Astrocyte (in vitro differentiated cells and primary cell): ENCODE results near the gene SRC. TPM values are rescaled to one million over a fixed set of nuclear protein-coding genes. Genes with fewer than 3 reads are reported as not detected.

ENCODE experiments used
- DNase-seq: peaks from one replicate; pipeline ENCODE4 v3.0.0-alpha.2; 2010; ENCODE audit warnings: low read depth
- FAIRE-seq: peaks from 2 replicates; lab custom pipeline; 2011; peaks lifted over from hg19 to GRCh38; lab: Jason Lieb, UNC
- H2AFZ ChIP-seq: 2 replicates; pipeline ENCODE4 v1.6.0; 2012; ENCODE audit warnings: low read depth, low read length, inconsistent platforms
- H3K27ac ChIP-seq: 2 replicates; pipeline ENCODE4 v1.5.1; 2011; ENCODE audit warnings: low read depth, low read length, inconsistent platforms
- H3K27me3 ChIP-seq: 2 replicates; pipeline ENCODE4 v1.6.0; 2011; ENCODE audit warnings: low read length, inconsistent platforms; ENCODE audit not compliant: insufficient read depth
- H3K36me3 ChIP-seq: 2 replicates; pipeline ENCODE4 v1.5.1; 2011; ENCODE audit warnings: low read length, inconsistent platforms; ENCODE audit not compliant: insufficient read depth
- H3K4me1 ChIP-seq: 2 replicates; pipeline ENCODE4 v1.5.1; 2011; ENCODE audit warnings: low read length, inconsistent platforms; ENCODE audit not compliant: insufficient read depth
- H3K4me2 ChIP-seq: 2 replicates; pipeline ENCODE4 v1.6.0; 2012; ENCODE audit warnings: low read length, inconsistent platforms
- H3K4me3 ChIP-seq: 2 replicates; pipeline ENCODE4 v1.5.1; 2011; ENCODE audit warnings: low read depth, mild to moderate bottlenecking, low read length, inconsistent platforms; ENCODE audit not compliant: insufficient read depth
- H3K79me2 ChIP-seq: 2 replicates; pipeline ENCODE4 v1.6.0; 2012; ENCODE audit warnings: mild to moderate bottlenecking, low read length, inconsistent platforms; ENCODE audit not compliant: insufficient read depth
- H3K9ac ChIP-seq: 2 replicates; pipeline ENCODE4 v1.6.0; 2012; ENCODE audit warnings: mild to moderate bottlenecking, low read length, inconsistent platforms
- H3K9me3 ChIP-seq: 2 replicates; pipeline ENCODE4 v1.5.1; 2012; ENCODE audit warnings: low read depth, mild to moderate bottlenecking, low read length, inconsistent platforms; ENCODE audit not compliant: insufficient read depth
- H4K20me1 ChIP-seq: 2 replicates; pipeline ENCODE4 v1.6.0; 2012; ENCODE audit warnings: low read length, inconsistent platforms; ENCODE audit not compliant: insufficient read depth
- H3K27ac Mint-ChIP-seq: one replicate; pipeline ENCODE4 v1.8.0; 2021; ENCODE audit warnings: mild to moderate bottlenecking, mixed read lengths; ENCODE audit not compliant: unreplicated experiment
- H3K27me3 Mint-ChIP-seq: one replicate; pipeline ENCODE4 v1.8.0; 2021; ENCODE audit warnings: low read depth, mixed read lengths; ENCODE audit not compliant: unreplicated experiment
- H3K36me3 Mint-ChIP-seq: one replicate; pipeline ENCODE4 v1.8.0; 2021; ENCODE audit warnings: low read depth, mixed read lengths; ENCODE audit not compliant: unreplicated experiment
- H3K4me1 Mint-ChIP-seq: one replicate; pipeline ENCODE4 v1.8.0; 2021; ENCODE audit warnings: low read depth, mixed read lengths; ENCODE audit not compliant: unreplicated experiment
- H3K4me3 Mint-ChIP-seq: one replicate; pipeline ENCODE4 v1.8.0; 2021; ENCODE audit warnings: mild to moderate bottlenecking, moderate library complexity, mixed read lengths; ENCODE audit not compliant: unreplicated experiment
- H3K9me3 Mint-ChIP-seq: one replicate; pipeline ENCODE4 v1.8.0; 2021; ENCODE audit warnings: mild to moderate bottlenecking, mixed read lengths; ENCODE audit not compliant: unreplicated experiment
- CTCF ChIP-seq: IDR thresholded peaks from 2 replicates; pipeline ENCODE4 v1.5.1; 2011; ENCODE audit warnings: low read depth, mild to moderate bottlenecking, inconsistent platforms, low read length, moderate library complexity; ENCODE audit not compliant: insufficient read depth
- EZH2 ChIP-seq: IDR thresholded peaks from 2 replicates; pipeline ENCODE4 v1.6.1; 2012; ENCODE audit warnings: mild to moderate bottlenecking, low read length, inconsistent platforms; ENCODE audit not compliant: insufficient read depth
- total RNA-seq: library from RNA; stranded (reverse); gene quantifications from 2 replicates; pipeline ENCODE4 v1.2.1, GENCODE V29; 2021

SRC gene
- total RNA-seq, 1 donor from 2014 or later = 33.4 TPM

GRCh38 chr20:37381621-37382471 is 35.9 kb downstream of the SRC start:
- TF ChIP-seq EZH2 (no peak), CTCF (no peak)
- FAIRE-seq (no peak), DNase-seq (no peak)
- Histone ChIP-seq H3K27me3 (no peaks in the 10 kb centered on the region), H3K27ac (no peak overlapping the region), H3K9ac (no peak overlapping the region), H2AFZ (no peak overlapping the region), H4K20me1 (no peaks in the 10 kb centered on the region), H3K4me2 (no peak overlapping the region), H3K4me1 (peaks cover 27% of the 10 kb centered on the region), H3K4me3 (no peak overlapping the region), H3K9me3 (no peaks in the 10 kb centered on the region), H3K79me2 (peaks cover 6% of the 10 kb centered on the region), H3K36me3 (no peaks in the 10 kb centered on the region)
- H3K27me3 Mint-ChIP-seq = no peaks in the 10 kb centered on the region
- no peak overlapping the region for H3K27ac Mint-ChIP-seq
- peaks cover 12% of the 10 kb centered on the region for H3K36me3 Mint-ChIP-seq
- no peak overlapping the region for H3K4me3 Mint-ChIP-seq
- peaks cover 12% of the 10 kb centered on the region for H3K4me1 Mint-ChIP-seq
- no peaks in the 10 kb centered on the region for H3K9me3 Mint-ChIP-seq

- no peaks in the 10 kb centered on the region for H3K27me3 ChIP-seq
- no peak overlapping the region for H3K9ac ChIP-seq
- peaks cover 27% of the 10 kb centered on the region for H3K4me1 ChIP-seq
- no peaks in the 10 kb centered on the region for H4K20me1 ChIP-seq
- Mint-ChIP-seq H3K9me3 (no peaks in the 10 kb centered on the region), H3K27me3 (no peaks in the 10 kb centered on the region), H3K36me3 (peaks cover 16% of the 10 kb centered on the region), H3K27ac (no peak overlapping the region), H3K4me3 (no peak overlapping the region), H3K4me1 (peaks cover 12% of the 10 kb centered on the region)
- H2AFZ ChIP-seq = no peak overlapping the region
- FAIRE-seq (no peak), DNase-seq (no peak)
- no peaks in the 10 kb centered on the region for H3K9me3 ChIP-seq
- H3K36me3 ChIP-seq = no peaks in the 10 kb centered on the region
- H3K27ac ChIP-seq = no peak overlapping the region
- H3K79me2 ChIP-seq = peaks cover 6% of the 10 kb centered on the region
- no peak overlapping the region for H3K4me3 ChIP-seq
- no peak overlapping the region for H3K4me2 ChIP-seq
- TF ChIP-seq CTCF = no peak
- TF ChIP-seq EZH2 = no peak
These were observed 36.7 kb downstream of the SRC start for GRCh38 chr20:37382482-37383120.
